ENCODE measurements around the gene MRPL38.

MRPL38 gene

DNA sequence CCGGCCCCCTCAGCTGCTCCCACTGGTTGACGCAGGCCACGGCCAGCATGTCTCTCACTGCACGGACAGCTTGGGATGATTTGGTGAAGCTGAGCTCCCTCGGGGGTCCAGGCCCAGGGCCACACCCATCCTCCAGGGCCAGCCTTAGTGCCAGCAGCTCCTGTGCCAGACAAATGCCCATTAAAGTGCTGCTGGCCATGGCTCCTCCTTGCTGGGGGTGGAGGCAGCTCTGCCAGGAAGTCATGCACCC lies 28.8 kb downstream of the MRPL38 start:
- no peak overlapping the region for H3K27ac ChIP-seq (replicated peaks)
- TF ChIP-seq CTCF (IDR thresholded peaks at IDR 0.05; ENCODE audit: insufficient read depth, low read length) (no peak), REST (IDR thresholded peaks at IDR 0.05; ENCODE audit: insufficient replicate concordance, low read depth) (no peak), GABPA (IDR thresholded peaks at IDR 0.05; ENCODE audit: low read depth) (no peak), POLR2AphosphoS5 (IDR thresholded peaks at IDR 0.05; ENCODE audit: low read depth) (no peak), SPI1 (IDR thresholded peaks at IDR 0.05; ENCODE audit: borderline replicate concordance, low read depth) (no peak)
- no peak overlapping the region for H3K4me3 ChIP-seq (replicated peaks; ENCODE audit: insufficient read depth, low read length)
- no peak for DNase-seq (ENCODE audit: low read depth in 1 of 2, low spot score in 1 of 2)
- H3K27me3 ChIP-seq (ENCODE audit: insufficient read depth, poor library complexity, severe bottlenecking), result peaks cover 9% of the 10 kb centered on the region

DNA sequence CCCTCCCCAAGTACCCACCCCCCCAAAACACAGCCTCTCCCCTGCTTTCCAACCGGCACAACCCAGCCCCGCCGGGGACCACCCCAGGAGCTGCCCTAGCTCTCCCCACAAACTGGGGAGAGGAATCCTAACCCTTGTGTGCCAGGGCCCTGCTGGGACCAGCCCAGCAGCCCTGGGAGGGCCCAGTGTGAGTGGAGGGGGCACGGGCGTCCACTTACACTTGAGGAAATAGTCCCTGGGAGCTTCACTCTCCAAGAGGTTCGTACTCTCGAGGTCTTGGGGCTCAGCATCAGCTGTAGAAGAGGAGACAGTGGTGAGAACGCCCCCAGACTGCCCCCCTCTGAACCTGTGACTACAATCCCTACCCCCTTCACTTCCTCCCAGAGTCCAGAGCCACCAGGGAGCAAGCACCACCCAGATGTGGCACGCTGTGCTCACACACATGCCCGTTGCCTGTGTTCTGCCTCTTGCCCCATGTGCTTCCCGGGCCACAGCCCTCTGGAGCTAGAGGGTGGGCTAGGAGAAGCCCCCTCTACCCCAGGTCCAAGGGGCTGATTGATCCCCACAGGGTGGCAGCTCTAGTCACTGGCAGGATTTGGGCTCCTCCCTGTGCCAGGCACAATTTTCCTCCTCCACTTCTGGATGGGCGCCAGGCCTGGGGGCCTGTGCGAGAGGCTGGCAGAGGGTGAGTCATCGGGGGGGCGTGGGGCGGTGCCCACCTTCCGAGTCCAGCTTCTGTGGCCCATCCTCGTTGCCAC lies 29.3 kb downstream of the MRPL38 start:
- no peak for DNase-seq (ENCODE audit: low read depth in 1 of 2, low spot score in 1 of 2)
- peaks cover 9% of the 10 kb centered on the region for H3K27me3 ChIP-seq (ENCODE audit: insufficient read depth, poor library complexity, severe bottlenecking)
- no peak overlapping the region for H3K4me3 ChIP-seq (replicated peaks; ENCODE audit: insufficient read depth, low read length)
- TF ChIP-seq REST (IDR thresholded peaks at IDR 0.05; ENCODE audit: insufficient replicate concordance, low read depth) (no peak), POLR2AphosphoS5 (IDR thresholded peaks at IDR 0.05; ENCODE audit: low read depth) (no peak), GABPA (IDR thresholded peaks at IDR 0.05; ENCODE audit: low read depth) (no peak), CTCF (IDR thresholded peaks at IDR 0.05; ENCODE audit: insufficient read depth, low read length) (no peak), SPI1 (IDR thresholded peaks at IDR 0.05; ENCODE audit: borderline replicate concordance, low read depth) (no peak)
- H3K27ac ChIP-seq (replicated peaks), result no peak overlapping the region

GRCh38 chr17:75874323-75875181 lies 30.1 kb downstream of the MRPL38 start:
- H3K27me3 ChIP-seq (ENCODE audit: insufficient read depth, poor library complexity, severe bottlenecking), result peaks cover 9% of the 10 kb centered on the region
- H3K4me3 ChIP-seq (replicated peaks; ENCODE audit: insufficient read depth, low read length), result no peak overlapping the region
- TF ChIP-seq REST (IDR thresholded peaks at IDR 0.05; ENCODE audit: insufficient replicate concordance, low read depth), result peak; percentile 67
- no peak for TF ChIP-seq CTCF (IDR thresholded peaks at IDR 0.05; ENCODE audit: insufficient read depth, low read length)
- DNase-seq (ENCODE audit: low read depth in 1 of 2, low spot score in 1 of 2), result no peak
- H3K27ac ChIP-seq (replicated peaks), result no peak overlapping the region
